ENCODE measurements around the gene ART3.
"Not testable (repeated sequence)": the region's sequence is repeated elsewhere in the genome, so short reads cannot be mapped to it uniquely, and the experiment has no call there.

Gene ART3

GRCh38 chr4:76050560-76051050, 23.9 kb upstream of the ART3 start:
- CTCF ChIA-PET; H3K4me1 ChIP-seq (ENCODE audit: control insufficient read depth, insufficient read depth, low read length); H3K36me3 ChIP-seq (ENCODE audit: control insufficient read depth in 2 of 2, insufficient read depth in 1 of 2, low read length in 2 of 2); H3K4me3 ChIP-seq (ENCODE audit: low read depth, low read length); H3K9me3 ChIP-seq (ENCODE audit: control insufficient read depth, insufficient read depth, low read depth, low read length); H3K27ac ChIP-seq (ENCODE audit: extremely low read depth, low read depth, low read length); POLR2A ChIA-PET: not testable (repeated sequence)

- Histone ChIP-seq H3K4me3 (ENCODE audit: low read depth, low read length) (no peak overlapping the region), H3K9me3 (ENCODE audit: control insufficient read depth, insufficient read depth, low read depth, low read length) (no peaks in the 10 kb centered on the region), H3K4me1 (ENCODE audit: control insufficient read depth, insufficient read depth, low read length) (no peaks in the 10 kb centered on the region), H3K27ac (ENCODE audit: extremely low read depth, low read depth, low read length) (no peak overlapping the region), H3K36me3 (ENCODE audit: control insufficient read depth in 2 of 2, insufficient read depth in 1 of 2, low read length in 2 of 2) (no peaks in the 10 kb centered on the region)
- ChIA-PET POLR2A (no interaction called here), CTCF (interaction anchor here (0.6 to 1.2 kb wide), 3 partner anchors 15 to 62 kb away, joined by 3 to 4 read pairs (median 4); no protein-coding TSS in a partner anchor)
- no peak for TF ChIP-seq ZNF292 (tag by site-specific recombination; IDR thresholded peaks at IDR 0.05; ENCODE audit: borderline replicate concordance, low read depth)
- TF ChIP-seq ZNF24 (tag by site-specific recombination; IDR thresholded peaks at IDR 0.05): no peak
- no peak for TF ChIP-seq ZFP41 (tag by site-specific recombination; IDR thresholded peaks at IDR 0.05; ENCODE audit: borderline replicate concordance)
- TF ChIP-seq WT1 (tag by site-specific recombination; IDR thresholded peaks at IDR 0.05): no peak
- TF ChIP-seq ZNF274 (IDR thresholded peaks at IDR 0.05; ENCODE audit: low read length): no peak
- TF ChIP-seq ZNF274 (tag by site-specific recombination; IDR thresholded peaks at IDR 0.05; ENCODE audit: borderline replicate concordance): no peak
- TF ChIP-seq ZNF174 (tag by site-specific recombination; IDR thresholded peaks at IDR 0.05): no peak
- no peak for TF ChIP-seq ZNF148 (tag by site-specific recombination; IDR thresholded peaks at IDR 0.05; ENCODE audit: borderline replicate concordance)
- no peak for TF ChIP-seq ZNF394 (tag by site-specific recombination; IDR thresholded peaks at IDR 0.05; ENCODE audit: borderline replicate concordance)
- no peak for TF ChIP-seq PRDM10 (tag by site-specific recombination; IDR thresholded peaks at IDR 0.05)
- TF ChIP-seq ZNF843 (tag by site-specific recombination; IDR thresholded peaks at IDR 0.05): no peak
- no peak for TF ChIP-seq ZNF302 (tag by site-specific recombination; IDR thresholded peaks at IDR 0.05; ENCODE audit: low read depth)
- no peak for TF ChIP-seq SCRT1 (tag by site-specific recombination; IDR thresholded peaks at IDR 0.05; ENCODE audit: borderline replicate concordance)
- no peak for TF ChIP-seq ZNF555 (tag by site-specific recombination; conservative IDR thresholded peaks at IDR 0.05)
- TF ChIP-seq PRDM1 (tag by site-specific recombination; IDR thresholded peaks at IDR 0.05): no peak
- TF ChIP-seq ZNF248 (tag by site-specific recombination; IDR thresholded peaks at IDR 0.05): no peak
- no peak for TF ChIP-seq KLF7 (tag by site-specific recombination; IDR thresholded peaks at IDR 0.05; ENCODE audit: borderline replicate concordance)
- TF ChIP-seq ZSCAN16 (tag by site-specific recombination; IDR thresholded peaks at IDR 0.05): no peak
- no peak for TF ChIP-seq ZBTB20 (tag by site-specific recombination; IDR thresholded peaks at IDR 0.05)
- no peak for TF ChIP-seq ZNF571 (tag by site-specific recombination; IDR thresholded peaks at IDR 0.05)
Measured at GRCh38 chr4:76053730-76054129, 20.8 kb upstream of the ART3 start.
